HG02938 (cell line): ENCODE measurements around the gene EBNA1BP2.
"Not testable (repeated sequence)": the region's sequence is repeated elsewhere in the genome, so short reads cannot be mapped to it uniquely, and the experiment has no call there.

Source experiments
- ATAC-seq: cut with Tn5 transposase; IDR thresholded peaks from one replicate; pipeline ENCODE4 v1.9.1; 2021; ENCODE audit warnings: mild to moderate bottlenecking, moderate library complexity; ENCODE audit not compliant: unreplicated experiment

EBNA1BP2 gene

DNA sequence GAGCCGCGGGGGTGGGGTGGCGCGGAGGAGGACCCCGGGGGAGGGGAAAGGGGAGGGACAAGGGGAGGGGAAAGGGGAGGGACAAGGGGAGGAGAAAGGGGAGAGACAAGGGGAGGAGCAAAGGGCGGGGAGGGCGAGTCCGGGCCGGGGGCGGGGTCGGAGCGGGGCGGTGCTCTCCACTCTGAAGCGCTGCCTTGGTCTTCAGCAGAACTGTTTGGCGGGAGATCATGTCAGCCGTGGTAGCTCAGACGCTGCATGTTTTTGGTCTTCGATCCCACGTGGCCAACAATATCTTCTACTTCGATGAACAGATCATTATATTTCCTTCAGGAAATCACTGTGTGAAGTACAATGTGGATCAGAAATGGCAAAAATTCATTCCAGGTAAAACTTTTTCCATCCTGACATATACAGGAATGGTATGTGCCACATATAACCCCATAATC is 460 bp upstream of the EBNA1BP2 start:
- ATAC-seq, result peak; percentile 19

- no peak for ATAC-seq
Observed at GRCh38 chr1:43171312-43171875, 696 bp downstream of the EBNA1BP2 start.

GRCh38 chr1:43165765-43166164 is 6.3 kb downstream of the EBNA1BP2 start:
- ATAC-seq, result no peak

DNA sequence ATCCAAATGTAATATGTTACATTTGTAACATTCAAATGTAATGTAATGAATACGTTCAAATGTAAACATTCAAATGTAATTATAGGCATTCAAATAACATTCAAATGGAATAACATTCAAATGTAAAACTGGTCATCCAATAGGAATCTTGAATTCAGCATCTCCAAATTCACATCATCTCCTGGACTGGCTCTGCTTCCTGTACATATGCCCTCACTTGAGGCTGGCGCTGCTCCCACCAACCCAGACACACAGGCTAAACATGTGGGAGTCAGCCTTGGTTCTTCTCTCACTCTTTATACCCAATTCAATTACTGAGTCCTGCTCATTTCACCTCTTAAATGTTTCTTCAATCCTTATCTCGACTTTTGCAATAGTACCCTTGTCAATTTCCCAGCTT is 6.9 kb downstream of the EBNA1BP2 start:
- ATAC-seq, result no peak

DNA sequence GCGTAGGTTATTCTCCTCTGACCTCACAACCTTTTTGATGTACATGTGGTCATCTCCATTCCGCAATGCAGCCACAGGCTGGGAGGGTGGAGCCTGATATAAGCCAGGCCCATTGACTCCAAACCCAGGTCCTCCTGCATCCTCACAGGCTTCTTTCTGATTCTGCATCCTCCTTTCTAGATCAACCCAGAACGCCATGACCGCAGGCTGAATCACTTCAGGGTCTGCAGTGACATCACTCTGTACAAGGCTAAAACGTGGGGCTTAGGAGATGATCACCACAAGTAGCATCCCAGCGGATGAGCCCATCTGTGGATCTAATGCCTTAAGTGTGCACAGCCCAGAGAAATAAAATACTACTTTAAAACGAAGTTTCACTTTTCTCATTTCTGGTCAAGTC is 16.1 kb downstream of the EBNA1BP2 start:
- ATAC-seq, result no peak

DNA sequence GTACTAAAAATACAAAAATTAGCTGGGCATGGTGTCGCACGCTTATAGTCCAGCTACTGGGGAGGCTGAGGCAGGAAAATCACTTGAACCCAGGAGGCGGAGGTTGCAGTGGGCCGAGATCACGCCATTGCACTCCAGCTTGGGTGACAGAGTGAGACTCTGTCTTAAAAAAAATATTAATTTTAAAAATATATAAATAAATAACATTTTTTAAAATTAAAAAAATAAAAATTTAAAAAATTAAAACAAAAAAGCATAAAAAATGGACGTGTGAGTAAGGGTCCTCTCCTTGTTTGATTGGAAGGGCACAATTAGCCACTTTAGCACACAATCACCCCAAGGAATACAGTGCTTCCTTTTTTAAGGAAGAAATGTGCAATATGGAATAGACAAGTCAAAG is 18.6 kb downstream of the EBNA1BP2 start:
- ATAC-seq, result no peak

- no peak for ATAC-seq
Observed at GRCh38 chr1:43152866-43153265, 19.2 kb downstream of the EBNA1BP2 start.

DNA sequence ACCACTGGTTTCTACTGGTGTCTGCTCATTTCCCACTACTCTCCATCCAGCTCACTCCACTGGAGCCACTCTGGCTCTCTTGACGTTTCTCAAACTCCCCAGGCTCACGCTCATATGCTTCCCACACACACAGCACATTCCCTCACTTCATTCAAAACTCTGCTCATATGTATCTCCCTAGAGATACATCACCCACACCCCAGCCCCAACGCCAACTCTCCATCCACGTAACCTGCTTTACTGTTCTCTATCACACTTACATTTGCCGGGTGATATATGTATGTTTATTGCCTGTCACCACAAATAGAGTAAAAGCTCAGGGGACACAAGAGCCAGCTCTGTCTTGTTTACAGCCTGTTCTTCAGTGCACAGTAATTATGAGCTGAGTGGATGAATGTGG is 22.2 kb downstream of the EBNA1BP2 start:
- no peak for ATAC-seq

DNA sequence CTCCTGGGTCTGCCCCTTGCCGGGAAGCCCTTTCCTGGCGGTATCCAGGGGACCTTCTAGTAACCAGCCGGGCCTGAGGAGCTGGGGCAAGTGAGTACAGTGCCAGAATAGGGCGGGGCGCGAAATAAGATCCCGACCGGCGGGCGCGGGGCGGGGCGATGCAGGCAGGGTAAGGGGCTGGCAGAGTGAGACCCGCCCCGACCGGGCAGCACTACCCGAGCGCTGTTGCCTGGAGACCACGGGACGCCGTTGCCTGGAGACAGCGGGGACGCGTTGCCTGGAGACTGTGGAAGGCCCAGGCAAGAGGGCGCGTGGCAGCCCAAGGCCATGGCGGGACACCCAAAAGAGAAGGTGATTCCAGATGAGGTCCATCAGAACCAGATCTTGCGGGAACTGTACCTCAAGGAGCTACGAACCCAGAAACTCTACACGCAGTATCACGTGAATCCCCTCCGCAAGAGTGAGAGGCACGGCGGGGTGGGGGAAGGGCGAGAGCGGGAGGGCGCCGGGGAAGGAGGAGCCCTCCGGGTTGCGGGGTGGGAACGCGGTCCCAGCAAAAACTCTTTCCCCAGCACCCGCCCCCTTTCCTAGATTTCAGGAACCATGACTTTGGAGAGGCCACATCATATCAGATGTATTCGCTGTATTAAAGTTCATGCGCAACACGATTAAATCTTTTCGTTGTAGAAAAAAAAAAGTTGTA is 24.3 kb downstream of the EBNA1BP2 start:
- no peak for ATAC-seq

GRCh38 chr1:43144237-43144636 is 27.9 kb downstream of the EBNA1BP2 start:
- ATAC-seq, result no peak

- no peak for ATAC-seq
Observed at GRCh38 chr1:43143441-43143888, 28.6 kb downstream of the EBNA1BP2 start.

- ATAC-seq, result no peak
Observed at GRCh38 chr1:43140583-43140982, 31.5 kb downstream of the EBNA1BP2 start.

DNA sequence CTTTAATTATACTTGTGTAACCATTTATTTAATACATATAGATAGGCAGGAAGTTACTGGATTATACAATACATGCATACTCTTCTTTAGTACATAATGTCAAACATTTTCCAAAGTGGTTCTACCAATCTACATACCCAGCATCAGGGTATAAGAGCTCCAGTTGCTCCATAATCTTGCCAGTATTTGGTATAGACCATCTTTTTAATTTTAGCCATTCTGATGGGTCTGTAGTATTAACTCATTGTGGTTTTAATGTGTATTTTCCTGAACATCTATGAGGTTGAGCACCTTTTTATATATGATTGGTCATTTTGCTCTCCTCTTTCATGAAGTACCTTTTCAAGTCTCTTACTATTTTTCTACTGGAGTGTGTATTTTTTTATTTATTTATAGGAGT is 32.1 kb downstream of the EBNA1BP2 start:
- no peak for ATAC-seq

- not testable (repeated sequence) for ATAC-seq
Observed at GRCh38 chr1:43139295-43139694, 32.8 kb downstream of the EBNA1BP2 start.

DNA sequence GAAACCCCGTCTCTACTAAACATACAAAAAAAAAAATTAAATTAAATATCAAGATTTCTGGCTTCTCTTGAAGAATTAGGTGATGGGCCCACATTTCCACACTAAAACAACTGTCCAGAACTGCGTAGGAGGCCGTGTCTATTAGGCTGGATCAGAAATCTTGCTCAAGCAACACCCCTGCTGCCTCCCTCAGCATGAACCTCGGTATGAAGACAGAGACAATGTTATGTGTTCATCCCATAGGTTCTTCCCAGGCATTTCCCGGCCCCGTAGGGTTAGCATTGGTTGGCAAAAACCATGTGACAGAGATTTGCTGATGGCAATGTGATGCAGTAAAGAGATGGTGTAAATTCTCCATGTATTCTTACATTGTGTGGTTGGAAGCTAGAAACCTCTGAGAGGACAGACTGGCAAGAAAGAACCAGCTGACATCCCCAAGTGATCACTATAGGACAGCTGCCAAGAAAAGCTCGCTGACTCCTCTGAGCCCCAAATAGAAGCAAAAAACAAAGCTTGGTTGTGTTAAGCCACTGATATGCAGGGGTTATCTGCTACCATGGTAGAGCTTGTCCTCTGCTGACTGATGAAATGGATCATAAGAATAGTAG is 34.5 kb downstream of the EBNA1BP2 start:
- no peak for ATAC-seq

GRCh38 chr1:43135857-43136781 is 36.0 kb downstream of the EBNA1BP2 start:
- ATAC-seq, result no peak

DNA sequence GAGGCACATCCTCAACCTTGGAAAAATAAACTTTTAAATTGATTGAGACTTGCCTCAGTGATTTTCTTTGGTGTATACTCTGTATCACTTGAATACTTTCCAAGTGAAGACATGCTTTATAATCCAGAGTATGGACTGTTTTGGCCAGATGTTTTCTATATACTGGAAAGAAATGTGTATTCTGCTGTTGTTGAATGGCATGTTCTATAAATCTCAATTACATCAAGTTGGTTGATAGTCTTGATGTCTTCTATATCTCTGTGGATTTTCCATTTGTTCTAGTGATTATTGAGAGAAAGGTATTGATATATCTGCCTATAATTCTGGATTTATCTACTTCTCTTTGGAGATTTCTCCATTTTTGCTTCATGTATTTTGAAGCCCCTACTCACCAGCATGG is 37.5 kb downstream of the EBNA1BP2 start:
- ATAC-seq, result no peak

DNA sequence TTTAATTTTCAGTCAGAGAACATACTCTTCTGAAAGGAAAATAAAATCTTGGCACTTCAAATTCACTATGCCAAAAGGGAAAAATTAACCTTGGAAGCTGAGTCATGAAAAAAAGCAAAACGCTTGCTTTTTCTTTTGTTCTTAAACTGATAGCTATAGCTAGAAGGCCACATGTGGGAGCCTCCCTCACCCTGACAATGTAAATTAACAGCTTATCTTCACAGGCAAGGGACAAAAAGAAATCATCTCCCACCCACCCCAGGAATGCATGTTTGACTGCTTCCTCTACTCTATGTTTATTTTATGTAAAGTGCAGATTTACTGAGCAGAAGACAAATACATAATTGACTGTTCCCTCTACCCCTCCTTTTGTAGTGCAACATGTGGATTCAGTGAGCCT is 38.0 kb downstream of the EBNA1BP2 start:
- no peak for ATAC-seq

GRCh38 chr1:43129426-43129825 is 42.7 kb downstream of the EBNA1BP2 start:
- no peak for ATAC-seq

DNA sequence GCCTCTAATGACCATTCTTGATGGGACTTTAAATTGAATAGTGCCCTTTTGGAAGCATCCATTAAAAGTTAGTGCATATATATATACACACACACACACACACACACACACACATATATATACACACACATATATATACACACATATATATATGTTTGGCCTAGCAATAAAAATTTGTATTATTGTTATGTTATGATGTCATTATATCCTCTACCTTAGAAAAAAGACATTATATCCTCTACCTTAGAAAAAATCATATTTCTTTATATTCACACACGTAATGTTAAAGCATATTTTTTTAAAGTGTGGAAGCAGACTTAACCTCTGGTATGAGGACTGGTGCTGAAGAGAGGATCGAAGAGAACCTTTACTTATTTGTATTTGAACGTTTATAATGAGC is 43.3 kb downstream of the EBNA1BP2 start:
- no peak for ATAC-seq

DNA sequence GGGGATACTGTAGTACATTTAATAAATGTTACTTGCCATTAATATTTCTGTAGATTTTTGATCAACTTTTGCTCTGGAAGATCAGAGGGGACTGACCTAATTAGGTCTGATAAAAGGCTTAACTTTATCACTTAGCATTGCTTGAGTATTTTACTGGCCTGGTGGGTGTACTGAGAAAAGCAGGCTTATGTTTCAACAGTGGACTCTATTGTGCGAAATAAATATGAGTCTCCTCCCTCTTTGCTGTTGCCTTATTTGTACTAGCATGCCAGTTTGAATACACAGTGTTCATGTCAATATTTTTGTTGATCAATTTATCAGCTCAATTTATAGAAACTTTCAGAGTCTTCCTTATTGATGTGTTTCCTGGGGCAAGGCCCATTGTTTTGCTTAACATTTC is 49.1 kb downstream of the EBNA1BP2 start:
- no peak for ATAC-seq
